Adrenal gland (tissue), 5 donors: ENCODE data around the gene MAGI2.

Experiments
- CTCF ChIP-seq, 6 experiments: fragments of 450-650 bp in 4 of 6; fragments of 200-600 bp in 2 of 6; sonication (generic) in 1 of 6; IDR thresholded peaks; 1 replicate in 5 of 6; 2 replicates in 1 of 6; pipeline versions ENCODE4 v1.5.1 to v1.8.0; 2016 to 2021; ENCODE audit warnings: antibody characterized with exemption in 6 of 6, mild to moderate bottlenecking in 2 of 6, moderate library complexity in 1 of 6
- POLR2A ChIP-seq, 2 donors: fragments of 450-650 bp; IDR thresholded peaks; one replicate each; pipeline ENCODE4 v1.6.1; 2017; ENCODE audit warnings: antibody characterized with exemption in 2 of 2, mild to moderate bottlenecking in 2 of 2, moderate library complexity in 1 of 2
- donor health status: DM: no; HTN: no; CAD: no.

- TF ChIP-seq POLR2A (IDR thresholded peaks at IDR 0.05), result no peak
- TF ChIP-seq CTCF (IDR thresholded peaks at IDR 0.05), result no peak
Measured at GRCh38 chr7:78690174-78690573, 763.3 kb downstream of the MAGI2 start.
